Body of pancreas (tissue), 4 donors: ENCODE results near the gene SEC24D. TPM values are rescaled to one million over a fixed set of nuclear protein-coding genes. Genes with fewer than 3 reads are reported as not detected.
A peak's percentile ranks its signal among the peaks of the same experiment; 100 is the strongest.

Experiments
- ATAC-seq: fragments of 150-250 bp; one replicate; pipeline ENCODE4 v1.9.1; 2016
- DNase-seq, 4 donors: peaks; one replicate each; pipeline ENCODE4 v3.0.0-alpha.2; 2019
- H3K27ac ChIP-seq, 4 donors: fragments of 200-600 bp; sonication (generic); 1 replicate in 3 of 4; 2 replicates in 1 of 4; pipeline versions ENCODE4 v1.5.1 to v1.6.1; 2016 to 2019; ENCODE audit warnings: mild to moderate bottlenecking in 1 of 4, mixed read lengths in 1 of 4, moderate library complexity in 1 of 4
- H3K27me3 ChIP-seq, 2 donors: fragments of 200-600 bp; sonication (generic); one replicate each; pipeline ENCODE4 v1.6.0; 2016; ENCODE audit warnings: mild to moderate bottlenecking in 1 of 2
- H3K36me3 ChIP-seq, 2 donors: fragments of 200-600 bp; sonication (generic); replicated peaks in 1 of 2; 2 replicates each; pipeline ENCODE4 v1.5.1; 2016; ENCODE audit warnings: low read depth in 2 of 2; ENCODE audit not compliant: insufficient read depth in 1 of 2
- H3K4me1 ChIP-seq: fragments of 200-600 bp; sonication (generic); one replicate; pipeline ENCODE4 v1.6.0; 2016
- H3K4me3 ChIP-seq, 2 donors: fragments of 200-600 bp; sonication (generic); 1 replicate in 1 of 2; 2 replicates in 1 of 2; pipeline ENCODE4 v1.5.1; 2016 to 2019
- H3K9me3 ChIP-seq, 3 donors: fragments of 200-600 bp; sonication (generic); 1 replicate in 2 of 3; 2 replicates in 1 of 3; pipeline ENCODE4 v1.5.1; 2016
- CTCF ChIP-seq, 7 experiments: fragments of 450-650 bp in 4 of 7; fragments of 200-600 bp in 3 of 7; sonication (generic) in 3 of 7; IDR thresholded peaks; one replicate each; pipeline ENCODE4 v1.5.1; 2016 to 2019; ENCODE audit warnings: antibody characterized with exemption in 7 of 7
- POLR2A ChIP-seq, 3 donors: fragments of 450-650 bp; IDR thresholded peaks; one replicate each; pipeline ENCODE4 v1.6.1; 2016; ENCODE audit warnings: antibody characterized with exemption in 3 of 3, mild to moderate bottlenecking in 2 of 3
- WGBS, 2 donors: methylation state at CpG; one replicate each; pipeline ENCODE4 v1.1.5; 2017; 5-methylcytosine and 5-hydroxymethylcytosine counted together
- intact Hi-C: fragments of 100-400 bp; cut with DNase I; formaldehyde crosslinking; loops from one replicate; pipeline ENCODE4 v1.15.1; 2023
- total RNA-seq, 2 donors: library from RNA; depleted of rRNA; stranded (reverse); fragments of >200 nt; gene quantifications; one replicate each; pipeline ENCODE4 v1.1.0, GENCODE V29; 2016

Gene SEC24D
- total RNA-seq, 2 donors from 2014 or later = 39.7 to 58.7 TPM

GRCh38 chr4:118837121-118837507, 1.2 kb upstream of the SEC24D start:
- H3K9me3 ChIP-seq = no peaks in the 10 kb centered on the region
- H3K36me3 ChIP-seq = peaks cover 0 to 6% of the 10 kb centered on the region in 2 donors
- no peak overlapping the region for H3K4me3 ChIP-seq
- intact Hi-C loops = no loop called here
- H3K27me3 ChIP-seq = no peaks in the 10 kb centered on the region
- WGBS, 2 donors = 70 to 71% methylated on average over 4 of the region's 4 CpGs
- DNase-seq = no peak
- ATAC-seq = no peak
- no peak overlapping the region for H3K27ac ChIP-seq
- peaks cover 31% of the 10 kb centered on the region for H3K4me1 ChIP-seq
- TF ChIP-seq CTCF (IDR thresholded peaks at IDR 0.05) (no peak), POLR2A (IDR thresholded peaks at IDR 0.05) (no peak)

- DNase-seq = peak; percentile 20 to 59 (median 54)
- WGBS, 2 donors = 2 to 3% methylated on average over 29 of the region's 29 CpGs
- Histone ChIP-seq H3K27me3 (no peaks in the 10 kb centered on the region), H3K27ac (peak overlapping the region in 2 of 4 donors; percentile 96 to 97), H3K4me1 (peaks cover 36% of the 10 kb centered on the region), H3K4me3 (peak overlapping the region; percentile 7 to 83), H3K9me3 (no peaks in the 10 kb centered on the region), H3K36me3 (peaks cover 0 to 6% of the 10 kb centered on the region in 2 donors)
- TF ChIP-seq CTCF (IDR thresholded peaks at IDR 0.05) = no peak
- TF ChIP-seq POLR2A (IDR thresholded peaks at IDR 0.05) = no peak
- peak; percentile 15 for ATAC-seq
- intact Hi-C loops = no loop called here
Measured at GRCh38 chr4:118836301-118837120, 585 bp upstream of the SEC24D start.

GRCh38 chr4:118834960-118835569, 861 bp downstream of the SEC24D start:
- intact Hi-C loops = no loop called here
- peak; percentile 67 to 87 (median 83) for DNase-seq
- peak; percentile 80 for ATAC-seq
- Histone ChIP-seq H3K4me3 (peak overlapping the region; percentile 83 to 95), H3K27me3 (no peaks in the 10 kb centered on the region), H3K4me1 (peaks cover 45% of the 10 kb centered on the region), H3K36me3 (peaks cover 0 to 6% of the 10 kb centered on the region in 2 donors), H3K27ac (peak overlapping the region; percentile 87 to 97 (median 92)), H3K9me3 (no peaks in the 10 kb centered on the region)
- TF ChIP-seq POLR2A (IDR thresholded peaks at IDR 0.05) = peak; percentile 69 to 90 (median 81)
- TF ChIP-seq CTCF (IDR thresholded peaks at IDR 0.05) = no peak
- 0% methylated on average over 13 of the region's 13 CpGs for WGBS, 2 donors

DNA sequence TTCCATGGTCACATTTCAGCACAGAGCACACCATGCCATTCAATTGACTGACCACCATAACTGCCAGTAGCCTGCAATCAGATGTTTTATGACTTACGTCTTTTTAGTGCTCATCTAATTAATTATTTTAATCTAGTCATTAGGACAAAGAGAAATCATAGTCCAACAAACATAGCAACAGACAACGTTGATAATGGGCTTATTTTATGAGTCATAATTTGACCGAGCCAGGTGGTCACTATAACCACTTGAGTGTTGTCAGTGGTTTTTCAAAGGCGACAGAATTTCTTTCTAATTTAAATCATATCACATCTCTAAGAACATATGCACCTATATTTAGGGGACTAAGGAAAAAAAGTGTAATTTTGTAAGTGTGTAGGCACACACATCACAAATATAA, 1.9 kb downstream of the SEC24D start:
- Histone ChIP-seq H3K27ac (peak overlapping the region in 2 of 4 donors; percentile 96 to 97), H3K9me3 (no peaks in the 10 kb centered on the region), H3K27me3 (no peaks in the 10 kb centered on the region), H3K36me3 (peaks cover 0 to 6% of the 10 kb centered on the region in 2 donors), H3K4me1 (peaks cover 55% of the 10 kb centered on the region), H3K4me3 (no peak overlapping the region)
- TF ChIP-seq CTCF (IDR thresholded peaks at IDR 0.05) (no peak), POLR2A (IDR thresholded peaks at IDR 0.05) (no peak)
- ATAC-seq (no peak), DNase-seq (no peak)
- 35 to 40% methylated on average over 4 of the region's 4 CpGs for WGBS, 2 donors
- intact Hi-C loops = no loop called here
